Measurements from ENCODE around the gene MYO5B.
A peak's percentile ranks its signal among the peaks of the same experiment; 100 is the strongest.
"Not testable (repeated sequence)": the region's sequence is repeated elsewhere in the genome, so short reads cannot be mapped to it uniquely, and the experiment has no call there.

MYO5B gene

DNA sequence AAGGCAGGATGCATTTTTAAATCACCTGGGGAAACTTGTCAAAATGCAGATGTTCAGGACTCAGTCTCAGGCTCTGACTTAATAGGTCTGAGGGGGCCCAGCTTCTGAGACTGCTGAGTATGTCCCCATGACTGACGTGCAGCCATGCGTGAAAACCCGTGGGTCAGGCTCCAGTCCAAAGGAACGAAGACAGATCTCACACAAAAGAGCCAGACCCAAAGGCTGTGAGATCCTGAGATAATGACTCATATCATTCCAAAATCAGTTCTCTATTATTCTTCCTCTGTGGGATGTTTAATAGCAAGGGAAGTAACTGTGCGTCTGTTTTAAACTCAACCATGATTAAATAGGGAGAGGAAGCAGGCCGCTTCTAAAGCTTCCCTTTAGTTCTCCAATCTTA is 274.2 kb downstream of the MYO5B start:
- DNase-seq (ENCODE audit: low spot score) = no peak

- DNase-seq (ENCODE audit: low spot score) = no peak
Measured at GRCh38 chr18:49917742-49918141, 277.2 kb downstream of the MYO5B start.

- DNase-seq (ENCODE audit: low spot score) = no peak
Measured at GRCh38 chr18:49915352-49915751, 279.6 kb downstream of the MYO5B start.

DNA sequence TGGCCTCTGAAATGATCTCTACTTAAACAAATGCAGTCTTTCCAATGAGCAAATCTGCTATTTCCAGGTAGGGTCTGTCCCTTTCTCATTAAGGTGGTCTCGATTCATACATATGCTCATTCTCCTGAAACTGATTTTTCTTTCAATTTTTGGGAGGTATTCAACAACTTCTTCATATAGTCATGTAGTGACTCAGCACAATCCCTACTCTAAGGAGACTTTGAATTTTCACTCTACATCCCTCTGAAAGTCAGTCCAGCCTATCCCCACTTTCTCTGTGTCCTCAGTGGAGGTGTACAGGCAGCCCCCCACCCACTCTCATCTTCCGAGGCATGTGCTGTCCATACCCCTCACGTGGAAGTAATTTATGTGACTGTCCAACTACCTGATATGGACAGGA is 281.7 kb downstream of the MYO5B start:
- no peak for DNase-seq (ENCODE audit: low spot score)

DNA sequence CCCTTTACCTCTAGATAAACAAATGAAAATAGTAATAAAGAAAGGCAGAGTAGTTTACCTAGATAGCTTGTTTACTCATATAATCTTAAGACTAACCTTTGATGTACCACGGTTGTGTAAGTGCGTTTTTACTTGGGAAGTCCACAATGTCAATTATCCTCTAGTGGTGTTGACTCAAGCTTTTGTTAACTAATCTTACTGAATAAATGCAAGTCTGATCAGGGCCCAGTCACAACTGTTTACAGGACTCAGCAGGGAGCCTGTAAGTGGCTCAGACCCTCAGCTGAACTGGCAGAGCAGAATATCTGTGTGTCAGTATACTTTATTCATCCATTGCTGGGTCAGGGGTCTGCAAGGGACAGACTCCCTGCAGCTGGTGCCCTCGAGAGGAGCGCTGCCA is 283.5 kb downstream of the MYO5B start:
- DNase-seq (ENCODE audit: low spot score) = no peak

- no peak for DNase-seq (ENCODE audit: low spot score)
Measured at GRCh38 chr18:49910986-49911385, 284.0 kb downstream of the MYO5B start.

DNA sequence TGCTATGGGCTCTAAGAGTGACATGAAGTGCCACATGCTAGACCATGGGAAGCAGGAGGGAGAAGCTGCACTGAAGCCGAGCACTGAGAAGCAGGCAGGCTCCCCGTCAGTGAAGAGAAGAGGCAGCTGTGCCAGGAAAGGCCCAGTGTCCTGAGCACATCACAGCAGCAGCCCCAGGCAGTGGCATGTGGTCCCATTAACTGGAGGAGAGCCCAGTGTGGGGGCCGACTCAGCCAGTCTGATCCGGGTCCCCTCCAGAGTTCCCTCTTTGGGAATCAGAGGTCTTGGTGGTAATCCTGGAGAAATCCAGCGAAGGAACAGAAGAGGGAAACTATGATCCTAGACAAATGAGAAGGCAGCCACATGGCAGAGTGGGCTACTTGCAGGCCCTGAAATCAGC is 284.9 kb downstream of the MYO5B start:
- no peak for DNase-seq (ENCODE audit: low spot score)

DNA sequence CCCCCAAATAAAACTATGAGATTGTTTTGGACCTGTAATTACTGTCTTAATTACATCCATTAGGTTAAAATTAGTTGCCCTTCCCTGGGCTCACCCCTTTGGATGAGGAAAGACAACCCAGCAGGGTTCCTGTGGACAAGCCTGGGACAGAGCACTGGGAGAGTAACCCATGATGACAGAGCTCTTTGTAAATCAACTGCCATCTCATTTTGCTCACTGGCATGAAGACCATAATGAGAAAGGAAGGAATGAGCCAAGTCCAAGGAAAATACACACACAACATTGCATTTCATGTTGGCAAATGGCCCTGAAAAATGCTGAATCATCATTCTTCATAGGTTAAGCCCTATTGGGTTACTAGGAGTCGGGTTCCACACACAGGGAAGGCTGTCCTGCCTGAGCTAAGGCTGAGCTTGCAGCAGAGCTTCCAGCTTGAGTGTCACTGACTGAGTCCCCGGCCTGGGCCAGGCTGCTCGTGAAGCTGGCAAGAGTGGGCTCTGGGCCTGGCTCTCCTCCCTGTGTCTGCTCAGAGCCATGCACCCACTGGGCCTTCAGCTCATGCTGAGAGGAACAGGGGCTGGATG is 287.5 kb downstream of the MYO5B start:
- no peak for DNase-seq (ENCODE audit: low spot score)

DNA sequence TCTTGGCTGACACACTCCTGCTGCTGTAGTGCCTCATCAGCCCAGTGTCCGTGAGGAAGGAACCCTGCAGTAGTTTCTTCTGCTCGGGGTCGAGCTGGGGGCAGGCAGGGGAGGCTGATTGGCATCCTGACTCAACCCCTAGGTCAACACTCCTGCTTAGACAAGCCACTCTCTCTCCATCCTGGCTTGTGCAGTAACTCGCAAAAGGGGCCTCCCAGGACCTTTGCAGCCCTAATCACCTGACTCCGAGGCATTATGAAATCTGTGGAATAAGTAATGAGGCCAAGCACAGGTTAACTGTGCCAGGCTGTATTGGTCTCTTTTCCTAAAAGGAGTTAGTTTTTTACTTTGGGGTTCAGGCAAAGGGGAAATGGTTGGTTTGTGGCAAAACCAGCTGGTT is 289.2 kb downstream of the MYO5B start:
- DNase-seq (ENCODE audit: low spot score) = no peak

- no peak for DNase-seq (ENCODE audit: low spot score)
Measured at GRCh38 chr18:49904871-49905555, 289.9 kb downstream of the MYO5B start.

DNA sequence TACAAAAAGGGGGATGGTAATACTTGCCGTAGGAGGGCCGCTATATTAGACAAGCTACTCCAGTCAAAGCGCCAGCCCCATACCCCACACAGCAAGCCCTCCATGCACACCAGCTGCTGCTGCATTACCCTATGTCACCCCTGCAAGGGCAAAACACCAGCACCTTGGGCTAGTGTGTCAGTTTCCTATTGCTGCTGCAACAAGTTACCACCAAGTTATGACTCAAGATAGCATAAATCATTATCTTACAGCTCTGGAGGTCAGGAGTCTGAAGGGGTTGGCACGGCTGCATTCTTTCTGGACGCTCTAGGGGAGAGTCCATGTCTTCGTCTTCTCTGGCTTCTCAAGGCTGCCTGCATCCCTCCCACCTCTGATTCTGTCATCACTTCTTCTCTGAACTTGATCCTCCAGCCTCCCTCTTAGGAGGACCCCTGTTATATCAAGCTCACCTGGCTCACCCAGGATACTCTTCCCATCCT is 293.0 kb downstream of the MYO5B start:
- no peak for DNase-seq (ENCODE audit: low spot score)

GRCh38 chr18:49899657-49900330 is 295.2 kb downstream of the MYO5B start:
- no peak for DNase-seq (ENCODE audit: low spot score)

DNA sequence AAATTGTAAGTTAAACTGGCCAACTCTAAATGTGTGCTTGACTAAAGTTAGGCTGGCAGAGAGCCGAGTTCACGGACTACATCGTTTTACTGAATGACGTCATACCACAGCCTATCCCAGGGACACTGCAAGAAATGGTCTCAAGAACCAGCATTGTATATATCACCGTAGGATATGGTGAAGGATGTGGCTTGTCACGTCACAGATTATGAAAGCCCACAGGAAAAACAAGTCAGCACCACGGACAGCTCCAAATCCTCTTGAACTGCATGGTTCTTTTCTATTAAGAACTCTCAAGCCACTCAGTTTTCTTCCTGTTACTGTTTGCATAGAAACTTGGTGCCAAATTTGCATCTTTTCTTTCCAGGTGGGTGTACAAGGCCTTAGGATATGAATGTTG is 296.5 kb downstream of the MYO5B start:
- peak; percentile 9 for DNase-seq (ENCODE audit: low spot score)

DNA sequence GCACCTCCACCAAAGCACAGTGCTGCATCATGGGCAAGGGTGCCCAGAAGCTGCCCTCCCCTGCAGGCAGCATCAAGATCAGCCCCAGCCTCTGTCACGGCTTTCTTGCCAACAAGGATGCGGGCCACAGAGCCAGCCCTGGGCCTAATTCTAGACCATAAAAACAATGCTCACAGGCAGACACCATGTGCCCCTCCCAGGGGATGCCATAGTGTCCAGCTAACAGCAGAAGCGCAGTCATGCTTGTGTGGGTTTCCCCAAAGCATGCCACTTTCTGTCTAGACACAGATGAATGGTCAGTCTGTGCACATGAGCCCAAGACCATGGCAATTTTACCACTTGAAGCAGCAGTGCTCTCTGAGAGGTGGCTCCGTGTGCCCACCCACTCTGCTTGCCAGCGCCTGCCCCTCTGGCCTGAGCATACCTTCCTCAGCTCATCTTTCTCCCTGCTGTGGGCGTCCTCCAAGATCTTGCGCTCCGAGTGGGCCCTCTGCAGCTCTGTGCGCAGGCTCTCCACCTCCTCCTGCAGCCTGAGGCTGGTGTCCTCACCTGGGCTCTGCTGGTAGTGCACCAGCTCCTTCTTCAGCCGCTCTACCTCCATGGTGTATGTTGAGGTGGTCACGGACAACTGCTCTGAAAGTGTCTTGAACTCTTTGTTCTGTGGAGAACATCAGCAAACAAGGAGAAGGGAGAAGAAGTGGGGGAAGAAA is 300.3 kb downstream of the MYO5B start:
- no peak for DNase-seq (ENCODE audit: low spot score)

GRCh38 chr18:49893036-49893435 is 301.9 kb downstream of the MYO5B start:
- no peak for DNase-seq (ENCODE audit: low spot score)

DNA sequence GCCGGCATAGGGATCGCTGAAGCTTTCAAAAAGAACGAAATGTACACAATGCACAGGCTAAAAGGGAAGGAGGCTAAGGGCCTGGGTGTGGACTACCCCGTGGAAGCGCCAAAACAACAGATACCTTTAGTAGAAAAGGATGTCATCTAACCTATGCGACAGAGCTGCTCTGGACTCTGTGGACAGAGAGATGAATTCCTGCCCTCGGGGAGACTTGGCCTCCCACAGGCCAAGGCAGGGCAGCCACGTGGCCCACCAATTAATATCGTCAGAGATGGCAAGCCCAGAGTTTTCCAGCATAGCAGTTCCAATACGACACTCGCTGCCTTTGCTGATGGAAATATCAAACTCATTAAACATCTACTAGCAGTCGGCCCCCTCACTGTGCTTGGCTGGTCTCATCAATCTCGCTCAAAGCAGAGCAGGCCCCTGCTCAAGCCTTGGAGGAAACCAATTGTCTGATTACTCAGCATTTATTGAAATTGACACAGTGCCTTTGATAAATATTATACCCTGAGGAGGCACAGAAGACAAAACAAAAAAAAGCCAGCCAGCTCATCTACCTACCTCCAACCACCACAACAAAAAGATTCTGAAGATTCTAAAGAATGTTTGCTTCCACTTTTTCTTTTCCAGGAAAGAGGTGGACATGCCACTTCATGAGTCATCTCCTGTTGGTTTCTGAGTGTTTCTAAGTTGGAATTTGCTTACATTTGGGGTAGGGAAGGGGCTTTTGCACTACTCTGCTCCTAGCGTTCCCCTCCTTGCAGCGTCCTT is 302.6 kb downstream of the MYO5B start:
- DNase-seq (ENCODE audit: low spot score) = no peak

- DNase-seq (ENCODE audit: low spot score) = no peak
Measured at GRCh38 chr18:49890041-49890440, 304.9 kb downstream of the MYO5B start.

DNA sequence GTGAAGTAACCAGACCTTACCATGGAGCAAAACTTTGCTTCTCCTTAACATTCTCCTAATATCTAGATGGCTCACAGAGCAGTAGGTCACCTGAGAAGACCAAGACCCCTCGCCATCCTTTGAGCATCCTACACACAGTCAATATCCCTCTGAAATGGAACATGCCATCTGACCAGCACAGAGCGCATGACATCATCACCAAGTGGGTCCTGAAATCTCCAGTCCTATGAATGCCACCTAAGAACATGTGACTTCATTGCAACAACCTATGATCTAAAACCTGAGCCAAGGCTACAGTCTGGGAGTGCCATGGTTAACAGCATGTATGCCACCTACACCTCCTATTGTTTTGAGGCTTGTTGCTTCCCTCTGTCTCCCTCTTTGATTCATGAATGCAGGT is 305.4 kb downstream of the MYO5B start:
- not testable (repeated sequence) for DNase-seq (ENCODE audit: low spot score)

GRCh38 chr18:49886891-49887764 is 307.8 kb downstream of the MYO5B start:
- no peak for DNase-seq (ENCODE audit: low spot score)

GRCh38 chr18:49884959-49885358 is 310.0 kb downstream of the MYO5B start:
- DNase-seq (ENCODE audit: low spot score) = no peak

GRCh38 chr18:49884465-49884864 is 310.5 kb downstream of the MYO5B start:
- DNase-seq (ENCODE audit: low spot score) = no peak
